Activated naive CD8-positive, alpha-beta T cell treated with anti-CD3 and anti-CD28 coated beads for 36 hours (primary cell): ENCODE measurements around the gene PXYLP1. TPM values are rescaled to one million over a fixed set of nuclear protein-coding genes. Genes with fewer than 3 reads are reported as not detected.

Experiments used
- DNase-seq: peaks from one replicate; pipeline ENCODE4 v3.0.0; 2021
- H3K27ac Mint-ChIP-seq: one replicate; pipeline ENCODE4 v1.8.0; 2022; ENCODE audit warnings: mild to moderate bottlenecking, moderate library complexity, mixed read lengths
- H3K27me3 Mint-ChIP-seq: one replicate; pipeline ENCODE4 v1.8.0; 2022; ENCODE audit warnings: mild to moderate bottlenecking, mixed read lengths
- H3K36me3 Mint-ChIP-seq: one replicate; pipeline ENCODE4 v1.8.0; 2021; ENCODE audit warnings: mild to moderate bottlenecking, mixed read lengths
- H3K4me1 Mint-ChIP-seq: one replicate; pipeline ENCODE4 v1.8.0; 2021; ENCODE audit warnings: mixed read lengths
- H3K4me3 Mint-ChIP-seq: one replicate; pipeline ENCODE4 v1.8.0; 2022; ENCODE audit warnings: mild to moderate bottlenecking, moderate library complexity, mixed read lengths
- H3K9me3 Mint-ChIP-seq: one replicate; pipeline ENCODE4 v1.8.0; 2022; ENCODE audit warnings: mixed read lengths
- total RNA-seq, 2 experiments: library from RNA; stranded (reverse); gene quantifications; one replicate each; pipeline ENCODE4 v1.2.3, GENCODE V29; 2021

PXYLP1 gene
- total RNA-seq, 2 experiments from 2014 or later: 9.9 to 10.5 TPM

GRCh38 chr3:141337991-141338390 lies 106.4 kb downstream of the PXYLP1 start:
- no peak for DNase-seq
- Mint-ChIP-seq H3K4me1 (no peaks in the 10 kb centered on the region), H3K27me3 (peaks cover 5% of the 10 kb centered on the region), H3K9me3 (peaks cover 2% of the 10 kb centered on the region), H3K4me3 (no peak overlapping the region), H3K36me3 (no peaks in the 10 kb centered on the region), H3K27ac (no peak overlapping the region)

GRCh38 chr3:141338881-141339280 lies 107.3 kb downstream of the PXYLP1 start:
- Mint-ChIP-seq H3K27ac (no peak overlapping the region), H3K4me3 (no peak overlapping the region), H3K4me1 (no peaks in the 10 kb centered on the region), H3K27me3 (peaks cover 5% of the 10 kb centered on the region), H3K9me3 (peaks cover 2% of the 10 kb centered on the region), H3K36me3 (no peaks in the 10 kb centered on the region)
- DNase-seq: no peak

GRCh38 chr3:141341536-141341935 lies 109.9 kb downstream of the PXYLP1 start:
- Mint-ChIP-seq H3K27ac (no peak overlapping the region), H3K9me3 (peaks cover 2% of the 10 kb centered on the region), H3K4me1 (no peaks in the 10 kb centered on the region), H3K27me3 (no peaks in the 10 kb centered on the region), H3K36me3 (no peaks in the 10 kb centered on the region), H3K4me3 (no peak overlapping the region)
- no peak for DNase-seq

GRCh38 chr3:141342386-141342785 lies 110.8 kb downstream of the PXYLP1 start:
- H3K27me3 Mint-ChIP-seq: no peaks in the 10 kb centered on the region
- H3K36me3 Mint-ChIP-seq: no peaks in the 10 kb centered on the region
- DNase-seq: no peak
- peaks cover 2% of the 10 kb centered on the region for H3K9me3 Mint-ChIP-seq
- H3K4me1 Mint-ChIP-seq: no peaks in the 10 kb centered on the region
- H3K27ac Mint-ChIP-seq: no peak overlapping the region
- H3K4me3 Mint-ChIP-seq: no peak overlapping the region

GRCh38 chr3:141343077-141343476 lies 111.5 kb downstream of the PXYLP1 start:
- H3K27me3 Mint-ChIP-seq: no peaks in the 10 kb centered on the region
- H3K27ac Mint-ChIP-seq: no peak overlapping the region
- no peaks in the 10 kb centered on the region for H3K4me1 Mint-ChIP-seq
- H3K9me3 Mint-ChIP-seq: peaks cover 2% of the 10 kb centered on the region
- H3K36me3 Mint-ChIP-seq: no peaks in the 10 kb centered on the region
- H3K4me3 Mint-ChIP-seq: no peak overlapping the region
- DNase-seq: no peak

GRCh38 chr3:141343865-141344271 lies 112.2 kb downstream of the PXYLP1 start:
- DNase-seq: no peak
- H3K9me3 Mint-ChIP-seq: peaks cover 2% of the 10 kb centered on the region
- H3K4me1 Mint-ChIP-seq: no peaks in the 10 kb centered on the region
- H3K4me3 Mint-ChIP-seq: no peak overlapping the region
- H3K36me3 Mint-ChIP-seq: no peaks in the 10 kb centered on the region
- no peak overlapping the region for H3K27ac Mint-ChIP-seq
- no peaks in the 10 kb centered on the region for H3K27me3 Mint-ChIP-seq

Other genes with a start within 250 kb of the PXYLP1 start
- gene SPSB4, start 180.5 kb upstream of the PXYLP1 start, total RNA-seq: not detected
- gene ZBTB38, start 136.7 kb downstream of the PXYLP1 start, total RNA-seq: 10 to 100 TPM; 14.7 to 16.7 TPM